Measurements from ENCODE around the gene MCAM.

MCAM gene

DNA sequence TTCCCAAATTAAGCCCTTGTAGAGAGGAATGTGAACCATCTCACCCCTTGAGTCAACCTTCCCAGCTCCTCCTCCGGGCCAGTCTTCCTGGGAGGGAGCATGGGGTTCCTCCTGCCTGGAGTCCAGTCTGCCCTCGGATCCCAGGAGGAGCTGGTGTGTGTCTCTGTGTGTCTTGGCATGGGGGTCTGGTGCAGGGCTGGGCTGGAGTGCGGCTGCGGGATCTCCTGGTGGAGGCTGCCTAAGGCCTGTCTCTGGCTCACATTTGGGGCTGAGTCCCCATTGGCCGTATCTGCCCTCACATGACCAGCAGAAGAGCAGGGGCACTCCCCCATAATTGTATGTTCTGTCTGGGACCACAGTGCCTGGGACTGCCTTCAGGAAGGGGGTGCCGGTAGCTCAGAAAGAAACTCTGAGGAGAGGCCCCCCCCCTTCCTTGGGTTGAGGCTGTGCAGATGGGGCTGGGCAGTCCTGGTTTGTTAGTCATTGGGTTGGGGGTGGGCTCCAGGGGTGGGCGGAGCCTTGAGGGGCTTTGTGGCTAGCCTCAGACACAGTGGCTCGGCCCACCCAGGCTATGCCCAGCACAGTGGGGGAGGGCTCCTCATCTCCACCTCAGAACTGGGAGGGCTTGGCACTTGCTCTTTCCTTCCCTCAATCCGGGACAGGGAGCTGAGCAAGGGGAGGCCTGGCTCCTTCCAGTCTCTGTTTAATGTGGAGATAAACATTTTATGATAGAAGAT lies 20.8 kb upstream of the MCAM start:
- Histone ChIP-seq H3K4me3 (ENCODE audit: low read length in 2 of 2) (no peak overlapping the region), H3K9ac (ENCODE audit: low read depth, low read length, poor library complexity) (no peak overlapping the region), H2BK120ac (ENCODE audit: low read depth, low read length) (no peak overlapping the region), H3K4me2 (ENCODE audit: insufficient read depth, low read length, poor library complexity, severe bottlenecking) (peak overlapping the region; percentile 58), H4K8ac (ENCODE audit: low read depth, low read length) (no peak overlapping the region), H3K4me1 (ENCODE audit: control insufficient read depth in 2 of 2, insufficient read depth in 1 of 2, low read depth in 1 of 2, low read length in 2 of 2) (peaks cover 33 to 46% of the 10 kb centered on the region in 2 donors), H3K36me3 (replicated peaks in 1 of 2; ENCODE audit: control insufficient read depth in 2 of 2, insufficient read depth in 2 of 2, low read length in 2 of 2) (peaks cover 16% of the 10 kb centered on the region in 2 donors), H3K23ac (ENCODE audit: low read depth, low read length, poor library complexity) (no peak overlapping the region), H3K9me3 (replicated peaks in 1 of 2; ENCODE audit: control insufficient read depth in 2 of 2, insufficient read depth in 1 of 2, low read depth in 1 of 2, low read length in 2 of 2) (no peaks in the 10 kb centered on the region), H3K14ac (ENCODE audit: low read length) (no peak overlapping the region), H2BK12ac (ENCODE audit: low read length) (no peak overlapping the region), H3K18ac (ENCODE audit: low read length) (peak overlapping the region; percentile 84), H3K79me1 (ENCODE audit: low read depth, low read length) (peaks cover 22% of the 10 kb centered on the region), H4K91ac (ENCODE audit: low read depth, low read length, poor library complexity) (no peak overlapping the region), H2AK5ac (ENCODE audit: low read depth, low read length) (peak overlapping the region; percentile 5), H2AFZ (ENCODE audit: low read length) (peak overlapping the region; percentile 18), H3K27me3 (ENCODE audit: control insufficient read depth in 3 of 3, insufficient read depth in 3 of 3, low read depth in 1 of 3, low read length in 3 of 3) (peaks cover 6 to 29% (median 24%) of the 10 kb centered on the region in 3 experiments), H3K4ac (ENCODE audit: low read length) (no peak overlapping the region), H2BK15ac (ENCODE audit: low read length) (peak overlapping the region; percentile 34), H2BK5ac (ENCODE audit: low read length) (no peak overlapping the region), H3K27ac (replicated peaks; ENCODE audit: low read length) (peak overlapping the region; percentile 75)
- no CpG with 5 or more reads among the region's 9 CpGs for WGBS, 2 donors (ENCODE audit: extremely low coverage in 2 of 2, insufficient read length in 2 of 2, insufficient replicate concordance in 1 of 2)
- peak; percentile 83 for DNase-seq (ENCODE audit: low spot score)

- no peak overlapping the region for H3K18ac ChIP-seq (ENCODE audit: low read length)
- H3K4me3 ChIP-seq (ENCODE audit: low read length in 2 of 2): no peak overlapping the region
- peak overlapping the region; percentile 34 for H2BK15ac ChIP-seq (ENCODE audit: low read length)
- H3K36me3 ChIP-seq (replicated peaks in 1 of 2; ENCODE audit: control insufficient read depth in 2 of 2, insufficient read depth in 2 of 2, low read length in 2 of 2): peaks cover 16% of the 10 kb centered on the region in 2 donors
- H3K79me1 ChIP-seq (ENCODE audit: low read depth, low read length): peaks cover 22% of the 10 kb centered on the region
- no peak overlapping the region for H4K8ac ChIP-seq (ENCODE audit: low read depth, low read length)
- WGBS, 2 donors (ENCODE audit: extremely low coverage in 2 of 2, insufficient read length in 2 of 2, insufficient replicate concordance in 1 of 2): no CpG with 5 or more reads among the region's 9 CpGs
- no peak overlapping the region for H3K23ac ChIP-seq (ENCODE audit: low read depth, low read length, poor library complexity)
- no peak for DNase-seq (ENCODE audit: low spot score)
- peaks cover 6 to 23% (median 15%) of the 10 kb centered on the region in 3 experiments for H3K27me3 ChIP-seq (ENCODE audit: control insufficient read depth in 3 of 3, insufficient read depth in 3 of 3, low read depth in 1 of 3, low read length in 3 of 3)
- H3K9ac ChIP-seq (ENCODE audit: low read depth, low read length, poor library complexity): no peak overlapping the region
- no peak overlapping the region for H3K4ac ChIP-seq (ENCODE audit: low read length)
- H2BK5ac ChIP-seq (ENCODE audit: low read length): no peak overlapping the region
- H3K4me1 ChIP-seq (ENCODE audit: control insufficient read depth in 2 of 2, insufficient read depth in 1 of 2, low read depth in 1 of 2, low read length in 2 of 2): peaks cover 33 to 49% of the 10 kb centered on the region in 2 donors
- H3K9me3 ChIP-seq (replicated peaks in 1 of 2; ENCODE audit: control insufficient read depth in 2 of 2, insufficient read depth in 1 of 2, low read depth in 1 of 2, low read length in 2 of 2): no peaks in the 10 kb centered on the region
- no peak overlapping the region for H2BK120ac ChIP-seq (ENCODE audit: low read depth, low read length)
- H3K4me2 ChIP-seq (ENCODE audit: insufficient read depth, low read length, poor library complexity, severe bottlenecking): no peak overlapping the region
- peak overlapping the region; percentile 75 for H3K27ac ChIP-seq (replicated peaks; ENCODE audit: low read length)
- no peak overlapping the region for H2AFZ ChIP-seq (ENCODE audit: low read length)
- H4K91ac ChIP-seq (ENCODE audit: low read depth, low read length, poor library complexity): no peak overlapping the region
- no peak overlapping the region for H3K14ac ChIP-seq (ENCODE audit: low read length)
- H2AK5ac ChIP-seq (ENCODE audit: low read depth, low read length): peak overlapping the region; percentile 5
- H2BK12ac ChIP-seq (ENCODE audit: low read length): no peak overlapping the region
These were observed 20.0 kb upstream of the MCAM start for GRCh38 chr11:119336744-119337469.

DNA sequence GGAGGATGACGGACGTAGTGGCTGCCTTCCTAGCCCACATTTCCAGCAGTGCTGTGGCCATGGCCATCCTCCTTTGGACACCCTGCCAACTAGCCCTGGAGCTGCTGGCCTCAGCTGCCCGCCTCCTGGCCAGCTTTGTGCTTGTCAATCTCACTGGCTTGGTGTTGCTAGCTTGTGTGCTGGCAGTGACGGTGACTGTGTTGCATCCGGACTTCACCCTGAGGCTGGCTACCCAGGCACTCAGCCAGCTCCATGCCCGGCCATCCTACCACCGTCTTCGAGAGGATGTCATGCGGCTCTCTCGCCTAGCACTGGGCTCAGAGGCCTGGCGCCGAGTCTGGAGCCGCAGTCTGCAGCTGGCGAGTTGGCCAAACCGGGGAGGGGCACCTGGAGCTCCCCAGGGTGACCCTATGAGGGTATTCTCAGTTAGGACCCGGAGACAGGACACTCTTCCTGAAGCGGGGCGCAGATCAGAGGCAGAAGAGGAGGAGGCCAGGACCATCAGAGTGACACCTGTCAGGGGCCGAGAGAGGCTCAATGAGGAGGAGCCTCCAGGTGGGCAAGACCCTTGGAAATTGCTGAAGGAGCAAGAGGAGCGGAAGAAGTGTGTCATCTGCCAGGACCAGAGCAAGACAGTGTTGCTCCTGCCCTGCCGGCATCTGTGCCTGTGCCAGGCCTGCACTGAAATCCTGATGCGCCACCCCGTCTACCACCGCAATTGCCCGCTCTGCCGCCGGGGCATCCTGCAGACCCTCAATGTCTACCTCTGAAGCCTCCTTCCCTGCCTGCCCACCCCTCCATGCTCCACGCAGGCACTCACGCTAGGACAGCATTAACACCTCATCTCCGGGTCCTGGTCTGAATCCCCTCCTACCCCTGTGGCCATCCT lies 19.0 kb upstream of the MCAM start:
- Histone ChIP-seq H3K36me3 (replicated peaks in 1 of 2; ENCODE audit: control insufficient read depth in 2 of 2, insufficient read depth in 2 of 2, low read length in 2 of 2) (peaks cover 16% of the 10 kb centered on the region in 2 donors), H3K4me3 (ENCODE audit: low read length in 2 of 2) (peak overlapping the region; percentile 86 to 98), H2BK12ac (ENCODE audit: low read length) (no peak overlapping the region), H3K23ac (ENCODE audit: low read depth, low read length, poor library complexity) (peak overlapping the region; percentile 58), H4K8ac (ENCODE audit: low read depth, low read length) (no peak overlapping the region), H2AK5ac (ENCODE audit: low read depth, low read length) (peak overlapping the region; percentile 78), H3K27me3 (ENCODE audit: control insufficient read depth in 3 of 3, insufficient read depth in 3 of 3, low read depth in 1 of 3, low read length in 3 of 3) (peaks cover 5 to 14% (median 6%) of the 10 kb centered on the region in 3 experiments), H3K9ac (ENCODE audit: low read depth, low read length, poor library complexity) (peak overlapping the region; percentile 85), H2BK15ac (ENCODE audit: low read length) (peak overlapping the region; percentile 33), H3K4me2 (ENCODE audit: insufficient read depth, low read length, poor library complexity, severe bottlenecking) (peak overlapping the region; percentile 68), H2BK120ac (ENCODE audit: low read depth, low read length) (no peak overlapping the region), H3K14ac (ENCODE audit: low read length) (no peak overlapping the region), H3K18ac (ENCODE audit: low read length) (no peak overlapping the region), H3K4ac (ENCODE audit: low read length) (no peak overlapping the region), H3K9me3 (replicated peaks in 1 of 2; ENCODE audit: control insufficient read depth in 2 of 2, insufficient read depth in 1 of 2, low read depth in 1 of 2, low read length in 2 of 2) (no peaks in the 10 kb centered on the region), H2BK5ac (ENCODE audit: low read length) (peak overlapping the region; percentile 88), H2AFZ (ENCODE audit: low read length) (no peak overlapping the region), H4K91ac (ENCODE audit: low read depth, low read length, poor library complexity) (no peak overlapping the region), H3K79me1 (ENCODE audit: low read depth, low read length) (peaks cover 22% of the 10 kb centered on the region), H3K27ac (replicated peaks; ENCODE audit: low read length) (no peak overlapping the region), H3K4me1 (ENCODE audit: control insufficient read depth in 2 of 2, insufficient read depth in 1 of 2, low read depth in 1 of 2, low read length in 2 of 2) (peaks cover 27 to 45% of the 10 kb centered on the region in 2 donors)
- DNase-seq (ENCODE audit: low spot score): no peak
- WGBS, 2 donors (ENCODE audit: extremely low coverage in 2 of 2, insufficient read length in 2 of 2, insufficient replicate concordance in 1 of 2): no CpG with 5 or more reads among the region's 30 CpGs
